Measurements from ENCODE around the gene TANGO2.
A peak's percentile ranks its signal among the peaks of the same experiment; 100 is the strongest.

Gene TANGO2

GRCh38 chr22:20017622-20017958, 3.3 kb upstream of the TANGO2 start:
- TF ChIP-seq CTCF (IDR thresholded peaks at IDR 0.05; ENCODE audit: low read depth, low read length): no peak

GRCh38 chr22:20018001-20018400, 2.9 kb upstream of the TANGO2 start:
- no peak for DNase-seq (ENCODE audit: extremely low read depth, low read depth)
- TF ChIP-seq CTCF (IDR thresholded peaks at IDR 0.05; ENCODE audit: low read depth, low read length): no peak

More at GRCh38 chr22:20017622-20017958, 3.3 kb upstream of the TANGO2 start:
- DNase-seq (ENCODE audit: extremely low read depth, low read depth): no peak

GRCh38 chr22:20019661-20020532, 1.0 kb upstream of the TANGO2 start:
- DNase-seq (ENCODE audit: extremely low read depth, low read depth): no peak
- TF ChIP-seq CTCF (IDR thresholded peaks at IDR 0.05; ENCODE audit: low read depth, low read length): no peak

GRCh38 chr22:20021196-20022181, 579 bp downstream of the TANGO2 start:
- TF ChIP-seq CTCF (IDR thresholded peaks at IDR 0.05; ENCODE audit: low read depth, low read length): no peak
- peak; percentile 25 for DNase-seq (ENCODE audit: extremely low read depth, low read depth)

- TF ChIP-seq CTCF (IDR thresholded peaks at IDR 0.05; ENCODE audit: low read depth, low read length): no peak
- no peak for DNase-seq (ENCODE audit: extremely low read depth, low read depth)
Measured at GRCh38 chr22:20022231-20022977, 1.5 kb downstream of the TANGO2 start.

GRCh38 chr22:20022978-20023613, 2.2 kb downstream of the TANGO2 start:
- no peak for DNase-seq (ENCODE audit: extremely low read depth, low read depth)
- no peak for TF ChIP-seq CTCF (IDR thresholded peaks at IDR 0.05; ENCODE audit: low read depth, low read length)

Measured in AG09319 (cell line).